SKM-1 treated with dmso at 0.1 percent for 144 hours (cell line): ENCODE data around the gene GRID2.

ENCODE experiments used
- DNase-seq: peaks from one replicate; lab custom pipeline; 2025; ENCODE audit not compliant: unreplicated experiment; lab: John Stamatoyannopoulos, UW

The GRID2 gene

DNA sequence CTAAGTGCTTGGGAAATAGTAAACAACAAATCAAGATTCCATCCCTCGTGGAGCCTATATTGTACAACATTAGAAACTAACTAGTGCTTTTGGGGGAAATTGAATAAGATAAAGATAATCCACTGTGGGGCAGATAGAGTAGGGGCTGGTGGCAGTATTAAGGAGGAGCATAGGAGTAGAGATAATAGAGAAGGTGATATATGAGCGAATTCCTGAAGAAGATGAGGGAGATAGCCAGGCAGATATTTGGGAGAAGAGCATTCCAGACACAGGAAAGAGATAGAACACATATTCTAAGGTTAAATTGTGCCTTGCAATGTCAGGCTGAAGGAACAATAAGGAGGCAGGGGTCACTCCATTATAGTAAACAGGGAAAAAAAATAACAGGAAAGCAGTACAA is 218.2 kb downstream of the GRID2 start:
- DNase-seq = no peak

- no peak for DNase-seq
Measured at GRCh38 chr4:92522356-92522755, 218.6 kb downstream of the GRID2 start.

GRCh38 chr4:92524131-92524530 is 220.4 kb downstream of the GRID2 start:
- no peak for DNase-seq

DNA sequence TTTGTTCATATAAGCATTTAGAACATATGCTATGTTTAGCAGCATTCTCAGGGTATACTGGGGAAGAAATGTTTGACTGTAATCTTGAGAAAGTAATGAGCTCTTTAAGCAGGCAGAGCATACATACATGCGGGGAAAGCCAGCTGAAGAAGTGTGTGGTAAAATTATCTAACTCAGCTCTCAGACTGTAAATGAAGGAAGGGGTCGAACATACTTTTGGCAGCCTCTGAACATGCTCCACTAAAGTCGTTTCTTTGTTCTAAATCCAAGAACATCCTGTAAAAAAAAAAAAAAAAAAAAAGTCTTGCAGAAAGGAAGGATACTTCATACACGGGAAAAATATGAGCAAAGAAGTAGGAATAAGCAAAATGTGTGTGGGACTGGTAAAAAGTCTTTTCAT is 224.8 kb downstream of the GRID2 start:
- no peak for DNase-seq

DNA sequence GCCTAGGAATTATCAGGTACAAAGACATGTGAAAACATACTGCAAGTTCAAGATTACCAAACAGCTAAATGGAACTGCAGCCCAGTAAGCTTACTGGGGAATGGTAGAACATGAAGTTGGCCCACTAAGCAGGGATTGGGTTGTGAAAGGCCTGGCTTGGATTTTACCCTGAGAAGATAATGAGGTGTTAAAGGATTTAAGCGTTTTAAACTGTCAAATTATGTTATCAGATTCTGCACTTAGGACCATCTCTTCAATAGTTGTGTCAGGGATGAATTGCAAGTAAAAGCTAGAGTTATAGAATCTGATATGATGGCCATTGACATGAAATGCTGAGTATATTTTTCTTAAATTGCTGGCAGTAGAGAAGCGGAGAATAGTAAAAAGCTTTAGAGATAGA is 225.7 kb downstream of the GRID2 start:
- no peak for DNase-seq

GRCh38 chr4:92535599-92535998 is 231.8 kb downstream of the GRID2 start:
- no peak for DNase-seq

- DNase-seq = no peak
Measured at GRCh38 chr4:92551616-92552015, 247.8 kb downstream of the GRID2 start.

DNA sequence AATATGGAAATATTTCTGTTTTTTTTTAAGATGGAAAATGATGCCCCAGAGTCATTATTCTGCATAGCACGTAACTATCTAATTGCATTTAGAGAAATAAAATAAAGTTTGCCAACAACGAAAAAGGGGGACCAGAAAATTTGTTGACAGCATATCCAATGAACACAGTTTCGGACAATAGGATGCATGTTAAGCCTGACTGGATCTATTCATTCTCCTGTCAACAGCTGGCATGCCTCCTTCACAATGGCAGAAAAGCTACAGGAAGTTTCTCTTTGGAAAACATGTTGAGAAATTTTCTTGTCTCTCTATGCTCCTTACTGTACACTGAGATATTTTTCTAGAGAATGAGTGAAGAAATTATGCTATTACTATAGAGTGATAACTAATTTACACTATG is 262.5 kb downstream of the GRID2 start:
- DNase-seq = no peak

GRCh38 chr4:92580816-92581215 is 277.1 kb downstream of the GRID2 start:
- DNase-seq = no peak

DNA sequence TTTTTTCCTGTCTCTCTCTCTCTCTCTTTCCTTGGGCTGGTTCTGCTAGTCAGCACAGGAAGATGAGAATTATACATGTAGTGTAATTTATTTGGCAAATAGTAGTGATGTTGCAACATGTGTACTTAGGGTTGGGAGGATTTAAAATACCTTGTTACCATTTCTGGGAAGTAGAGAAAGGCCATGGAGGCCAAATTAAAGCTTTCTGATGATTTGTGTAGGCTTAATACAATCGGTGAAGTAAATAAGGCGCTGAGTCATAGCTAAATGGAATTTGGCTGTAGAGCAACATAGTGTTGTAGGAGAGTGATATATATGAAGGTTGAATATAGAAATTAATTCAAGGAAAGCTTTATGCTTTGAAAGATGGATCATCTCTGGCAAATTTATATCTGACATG is 295.3 kb downstream of the GRID2 start:
- no peak for DNase-seq

GRCh38 chr4:92600638-92601037 is 296.9 kb downstream of the GRID2 start:
- no peak for DNase-seq

GRCh38 chr4:92606227-92606626 is 302.5 kb downstream of the GRID2 start:
- no peak for DNase-seq

DNA sequence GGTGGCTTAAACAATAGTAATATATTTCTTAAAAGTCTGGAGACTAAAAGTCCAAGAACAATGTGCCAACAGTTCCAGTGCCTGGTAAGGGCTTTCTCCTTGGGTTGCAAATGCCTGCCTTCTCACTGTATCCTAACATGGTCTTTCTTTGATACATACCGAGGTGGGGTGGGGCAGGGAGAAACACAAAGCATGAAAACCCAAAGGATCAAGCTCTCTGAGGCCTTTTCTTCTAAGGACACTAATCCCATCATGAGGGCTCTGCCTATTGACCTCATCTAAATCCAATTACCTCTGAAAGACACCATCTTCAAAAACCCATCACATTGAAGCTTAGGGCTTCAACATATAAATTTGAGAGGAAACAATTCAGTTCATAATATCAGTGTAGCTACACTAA is 311.3 kb downstream of the GRID2 start:
- DNase-seq = no peak

DNA sequence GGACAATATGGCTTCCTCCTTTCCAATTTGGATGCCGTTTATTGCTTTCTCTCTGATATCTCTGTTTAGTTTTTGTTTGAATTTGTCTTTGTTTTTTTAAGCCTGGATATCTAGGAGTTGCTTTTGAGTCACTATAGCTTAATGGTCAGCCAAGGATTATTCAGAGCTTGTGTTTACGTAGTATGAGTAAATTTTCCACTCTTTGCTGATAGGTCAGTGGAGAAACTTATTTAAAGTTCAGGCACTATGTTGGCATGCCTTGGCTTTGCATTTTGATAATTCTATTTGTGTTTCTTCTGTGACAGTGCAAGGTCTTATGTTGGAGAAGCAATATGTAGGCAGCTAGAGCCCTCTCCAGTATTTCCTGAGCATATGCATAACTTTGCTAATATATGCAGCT is 315.2 kb downstream of the GRID2 start:
- no peak for DNase-seq

GRCh38 chr4:92629302-92629701 is 325.5 kb downstream of the GRID2 start:
- no peak for DNase-seq

DNA sequence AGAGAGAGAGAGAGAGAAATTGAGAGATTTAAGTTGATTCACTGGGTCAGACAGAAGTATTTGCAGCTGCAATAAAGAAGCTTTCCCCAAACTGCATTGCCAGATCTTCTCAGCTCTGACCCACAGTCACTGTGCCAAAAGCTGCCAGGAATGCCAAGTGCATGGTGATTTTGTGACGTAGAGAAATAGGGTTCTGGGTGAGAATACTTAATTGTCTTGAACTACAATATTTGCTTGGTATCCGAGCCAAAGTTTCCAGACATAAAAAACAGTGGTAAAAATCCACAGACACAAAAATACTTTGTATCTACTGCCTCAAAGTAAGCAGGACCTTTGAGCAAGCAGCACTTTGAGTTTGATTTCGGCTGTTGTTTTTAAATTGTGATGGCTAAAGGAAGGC is 331.1 kb downstream of the GRID2 start:
- no peak for DNase-seq

DNA sequence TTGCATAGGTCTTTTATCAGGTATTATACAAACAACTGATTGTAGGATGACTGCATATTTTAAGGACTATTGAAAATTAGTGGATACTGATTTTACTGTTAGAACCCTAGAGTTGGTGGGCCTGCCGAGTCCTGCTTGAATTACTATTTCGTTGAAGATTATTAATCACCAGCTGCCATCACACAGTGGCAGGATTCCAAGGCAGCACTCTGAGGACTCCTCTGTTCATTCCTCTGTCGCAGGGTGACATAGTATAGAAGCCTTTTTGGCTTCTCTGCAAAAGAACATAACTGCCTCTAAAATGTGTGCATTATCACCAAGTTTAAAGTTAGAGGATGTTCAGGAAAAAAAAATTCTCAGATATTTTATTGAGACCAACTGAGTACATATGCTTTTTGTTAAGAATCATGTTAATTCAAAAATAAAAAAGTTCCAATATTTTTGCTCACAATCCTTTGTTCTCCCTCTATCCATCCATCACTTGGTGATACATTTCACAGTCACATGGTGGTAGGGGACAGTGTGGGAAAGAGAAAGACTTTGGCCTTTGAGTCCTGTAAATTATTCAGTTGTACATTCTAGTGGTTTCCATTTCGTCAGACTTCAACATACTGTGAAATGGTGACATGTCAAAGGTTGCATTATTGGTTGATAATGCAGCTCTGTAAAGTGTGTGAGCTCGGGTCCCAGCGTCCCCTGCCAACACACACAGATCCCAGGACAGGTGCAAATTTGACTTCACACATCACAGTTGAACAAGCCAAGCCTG is 332.5 kb downstream of the GRID2 start:
- DNase-seq = no peak

- DNase-seq = no peak
Measured at GRCh38 chr4:92641409-92641808, 337.6 kb downstream of the GRID2 start.

GRCh38 chr4:92646826-92647225 is 343.1 kb downstream of the GRID2 start:
- no peak for DNase-seq

- DNase-seq = no peak
Measured at GRCh38 chr4:92651536-92651935, 347.8 kb downstream of the GRID2 start.

GRCh38 chr4:92654084-92654483 is 350.3 kb downstream of the GRID2 start:
- DNase-seq = no peak

DNA sequence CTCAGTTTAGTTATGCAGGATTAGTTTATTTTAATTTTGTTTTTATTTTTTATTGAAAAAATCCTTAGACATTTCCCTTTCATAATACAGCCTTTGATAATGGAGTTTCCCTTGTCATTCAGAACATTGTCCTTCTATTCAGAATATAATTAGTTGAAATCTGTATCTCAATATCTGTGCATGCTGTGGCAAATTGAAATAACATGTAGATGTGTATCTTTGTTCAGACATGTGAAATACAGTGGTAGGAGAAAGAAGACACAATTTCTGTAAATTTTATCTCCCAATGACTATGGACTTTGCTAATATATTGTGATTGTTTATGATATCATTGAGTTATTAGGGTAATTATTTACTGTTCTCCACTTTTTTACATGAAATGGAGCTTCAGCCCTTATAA is 353.9 kb downstream of the GRID2 start:
- no peak for DNase-seq

- DNase-seq = no peak
Measured at GRCh38 chr4:92658318-92658717, 354.6 kb downstream of the GRID2 start.
